Midbrain (tissue), 1 donor: ENCODE data around the gene PTPN18.

ENCODE experiments used
- DNase-seq: peaks from one replicate; lab custom pipeline; 2025; lab: John Stamatoyannopoulos, UW

PTPN18 gene

DNA sequence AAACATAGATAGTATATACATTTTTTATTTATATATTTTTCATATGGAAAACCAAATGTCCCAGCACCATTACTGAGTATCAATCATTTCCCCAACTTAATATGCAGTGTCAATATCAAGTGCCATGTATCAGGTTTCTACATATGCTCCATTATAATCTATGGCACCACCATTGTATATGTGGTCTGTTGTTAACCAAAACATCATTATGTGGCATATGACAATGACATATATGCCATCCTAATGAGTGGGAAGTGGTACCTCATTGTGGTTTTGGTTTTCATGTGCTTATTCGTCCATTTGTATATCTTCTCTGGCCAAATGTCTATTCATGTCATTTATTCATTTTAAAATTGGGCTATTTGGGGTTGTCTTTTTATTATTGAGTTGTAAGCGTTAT, 9.2 kb downstream of the PTPN18 start:
- no peak for DNase-seq

GRCh38 chr2:130365963-130366362, 10.1 kb downstream of the PTPN18 start:
- DNase-seq = no peak

- DNase-seq = no peak
These were observed 10.9 kb downstream of the PTPN18 start for GRCh38 chr2:130366720-130367119.

- no peak for DNase-seq
These were observed 12.9 kb downstream of the PTPN18 start for GRCh38 chr2:130368786-130369185.

- DNase-seq = no peak
These were observed 13.6 kb downstream of the PTPN18 start for GRCh38 chr2:130369311-130369964.

GRCh38 chr2:130369965-130370341, 14.1 kb downstream of the PTPN18 start:
- DNase-seq = no peak

- DNase-seq = no peak
These were observed 14.6 kb downstream of the PTPN18 start for GRCh38 chr2:130370490-130370889.

DNA sequence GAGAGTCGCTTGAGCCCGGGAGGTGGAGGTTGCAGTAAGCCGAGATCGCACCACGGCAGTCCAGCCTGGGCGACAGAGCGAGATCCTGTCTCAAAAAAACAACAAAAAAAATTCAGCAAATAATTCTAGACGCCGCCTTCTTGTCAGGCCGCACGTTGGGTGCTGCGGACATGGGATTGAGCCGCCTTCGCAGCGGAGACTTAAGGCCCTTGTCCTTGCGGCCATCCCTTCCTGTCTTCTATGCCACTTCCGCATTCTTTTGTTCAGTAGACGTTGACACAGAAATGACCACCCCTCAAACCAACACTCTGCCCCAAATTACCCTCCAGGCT, 15.8 kb downstream of the PTPN18 start:
- DNase-seq = no peak

DNA sequence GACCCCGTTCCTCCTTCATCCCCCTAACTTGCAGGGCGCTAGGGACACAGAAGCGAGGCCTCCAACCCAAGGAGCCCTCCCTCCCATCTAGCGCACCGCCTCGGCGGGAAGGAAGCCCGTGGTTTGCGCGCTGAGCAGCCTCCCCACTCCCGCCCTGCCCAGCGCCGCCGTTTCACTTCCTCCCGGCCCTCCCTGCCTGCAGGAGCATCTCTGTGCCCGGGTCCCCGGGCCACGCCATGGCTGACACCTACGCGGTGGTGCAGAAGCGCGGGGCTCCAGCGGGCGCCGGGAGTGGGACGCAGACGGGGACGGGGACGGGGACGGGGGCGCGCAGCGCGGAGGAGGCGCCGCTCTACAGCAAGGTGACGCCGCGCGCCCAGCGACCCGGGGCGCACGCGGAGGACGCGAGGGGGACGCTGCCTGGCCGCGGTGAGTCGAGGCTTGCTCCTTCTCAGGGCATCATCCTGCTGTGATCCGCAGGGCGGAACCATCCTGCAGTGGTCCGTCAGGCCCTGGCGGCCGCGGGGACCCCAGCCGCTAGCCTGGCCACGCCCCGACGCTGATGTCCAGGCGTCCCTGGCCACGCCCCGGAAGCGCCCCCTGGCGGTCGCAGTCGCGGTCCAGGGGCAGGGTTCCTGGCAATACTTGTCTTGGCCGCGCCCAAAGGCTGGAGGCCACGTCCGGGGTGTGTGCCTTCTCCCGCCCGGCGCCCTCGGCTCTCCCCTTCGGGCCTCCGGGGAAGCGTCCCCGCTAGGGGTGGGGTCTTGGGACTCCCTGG, 16.4 kb downstream of the PTPN18 start:
- DNase-seq = peak; percentile 87

DNA sequence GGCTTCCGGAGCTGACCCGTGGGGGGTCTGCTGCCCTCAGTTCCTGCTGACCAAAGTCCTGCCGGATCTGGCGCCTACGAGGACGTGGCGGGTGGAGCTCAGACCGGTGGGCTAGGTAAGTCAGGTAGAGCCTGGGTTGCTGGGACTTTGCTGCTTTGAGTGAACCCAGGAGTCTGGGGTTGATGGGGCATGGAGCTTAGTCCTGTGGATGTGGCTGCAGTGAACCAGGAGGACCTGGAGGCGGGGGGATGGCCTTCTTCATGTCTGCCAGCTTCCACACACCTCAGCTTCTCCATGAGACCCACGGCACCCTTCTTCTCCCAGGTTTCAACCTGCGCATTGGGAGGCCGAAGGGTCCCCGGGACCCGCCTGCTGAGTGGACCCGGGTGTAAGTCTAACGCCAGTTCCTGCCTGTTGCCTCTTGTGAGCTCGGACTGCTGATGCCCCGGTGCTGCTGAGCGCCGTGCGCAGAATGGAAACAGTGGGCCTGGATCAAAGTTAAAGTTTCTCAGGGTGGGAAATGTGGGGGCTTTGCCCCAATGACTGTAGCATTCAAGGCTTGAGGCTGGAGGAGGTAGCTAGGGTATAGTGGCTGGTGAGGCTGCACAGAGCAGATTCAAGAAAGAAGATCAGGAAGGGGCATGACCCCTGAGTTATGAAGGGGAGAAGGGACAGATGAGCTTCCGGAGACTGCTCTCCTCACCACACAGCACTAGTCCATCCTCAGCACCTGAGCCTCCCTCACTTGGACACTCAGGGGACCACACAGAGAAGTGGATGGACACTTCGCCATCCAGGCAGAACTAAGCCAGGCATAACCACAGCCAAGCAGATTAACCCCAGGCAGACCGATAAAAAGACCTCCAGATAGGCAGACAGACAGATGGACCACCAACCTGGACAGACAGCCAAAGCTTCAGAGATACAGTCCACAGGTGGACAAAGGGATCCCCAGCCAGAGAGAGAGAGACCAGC, 17.3 kb downstream of the PTPN18 start:
- DNase-seq = no peak

GRCh38 chr2:130373808-130374365, 18.0 kb downstream of the PTPN18 start:
- no peak for DNase-seq

DNA sequence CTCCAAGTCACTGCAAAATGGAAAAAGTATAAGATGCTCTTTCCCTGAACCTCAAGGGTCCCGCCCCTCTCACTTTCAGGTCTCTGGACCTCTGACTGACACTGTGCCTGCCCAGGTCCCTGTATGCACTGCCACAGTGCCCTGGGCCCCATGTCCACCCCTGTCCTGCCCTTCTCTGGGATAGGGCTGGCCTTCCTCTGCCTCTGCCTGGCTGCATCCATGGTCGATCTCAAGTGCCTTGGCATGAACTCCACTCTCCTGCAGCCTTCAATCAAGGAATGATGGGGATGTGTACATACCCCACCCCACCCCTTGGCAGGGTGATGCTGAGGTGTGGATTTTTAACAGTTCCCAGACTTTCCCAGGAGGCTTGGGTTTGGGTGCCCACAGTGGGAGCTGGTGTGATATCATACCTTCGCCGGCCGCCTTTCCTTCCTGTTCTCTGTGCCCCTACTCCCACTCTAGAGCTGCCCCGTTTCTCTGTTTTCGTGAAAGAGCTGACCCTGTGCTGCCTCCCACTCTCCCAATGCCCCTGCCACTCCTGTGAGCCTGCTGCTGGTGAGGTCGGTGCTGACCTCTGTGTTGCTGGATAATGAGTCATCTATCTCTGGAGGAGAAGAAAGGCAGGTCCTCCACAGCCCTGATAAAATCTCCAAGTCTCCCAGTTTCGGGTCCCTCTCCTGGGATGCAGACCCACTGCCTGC, 18.9 kb downstream of the PTPN18 start:
- DNase-seq = no peak

GRCh38 chr2:130375291-130376266, 19.7 kb downstream of the PTPN18 start:
- DNase-seq = no peak

DNA sequence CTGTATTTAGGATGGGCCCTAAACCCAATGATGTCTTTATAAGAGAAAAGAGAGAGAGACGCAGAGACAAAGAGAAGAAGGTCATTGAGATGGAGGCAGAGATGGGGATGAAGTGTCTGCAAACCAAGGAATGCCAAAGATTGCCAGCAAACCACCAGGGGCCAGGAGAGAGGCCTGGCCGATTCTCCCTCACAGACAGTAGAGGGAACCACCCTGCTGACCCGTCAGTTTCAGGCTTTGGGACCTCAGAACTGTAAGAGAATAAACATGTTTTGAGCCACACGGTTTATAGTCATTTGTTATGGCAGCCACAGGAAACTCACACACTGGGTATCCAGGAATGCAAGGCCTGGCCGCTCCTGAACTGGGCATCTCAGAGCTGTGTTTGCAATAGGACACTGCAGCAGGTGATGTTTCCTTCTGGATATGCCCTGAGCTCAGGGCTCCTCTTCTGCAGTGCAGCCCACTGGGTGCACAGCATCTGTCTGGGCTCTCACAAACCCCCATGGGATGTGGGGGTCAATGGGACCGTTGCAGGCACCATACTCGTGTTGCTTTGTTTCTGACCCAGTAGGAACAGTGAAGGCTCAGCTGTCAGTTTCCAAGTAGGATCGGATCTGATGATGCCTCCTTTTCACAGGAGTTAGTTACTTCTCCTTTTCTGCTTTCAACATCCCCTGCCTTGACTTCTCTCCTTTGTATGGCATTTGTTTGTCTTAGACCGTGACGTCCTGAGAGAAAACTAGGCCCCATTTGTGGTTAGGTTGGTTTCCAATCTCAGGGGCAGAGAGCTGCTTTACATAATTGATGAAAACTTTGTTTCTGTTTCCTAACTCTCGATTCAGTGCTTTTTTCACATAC, 20.8 kb downstream of the PTPN18 start:
- DNase-seq = no peak

GRCh38 chr2:130377491-130377890, 21.6 kb downstream of the PTPN18 start:
- DNase-seq = no peak

DNA sequence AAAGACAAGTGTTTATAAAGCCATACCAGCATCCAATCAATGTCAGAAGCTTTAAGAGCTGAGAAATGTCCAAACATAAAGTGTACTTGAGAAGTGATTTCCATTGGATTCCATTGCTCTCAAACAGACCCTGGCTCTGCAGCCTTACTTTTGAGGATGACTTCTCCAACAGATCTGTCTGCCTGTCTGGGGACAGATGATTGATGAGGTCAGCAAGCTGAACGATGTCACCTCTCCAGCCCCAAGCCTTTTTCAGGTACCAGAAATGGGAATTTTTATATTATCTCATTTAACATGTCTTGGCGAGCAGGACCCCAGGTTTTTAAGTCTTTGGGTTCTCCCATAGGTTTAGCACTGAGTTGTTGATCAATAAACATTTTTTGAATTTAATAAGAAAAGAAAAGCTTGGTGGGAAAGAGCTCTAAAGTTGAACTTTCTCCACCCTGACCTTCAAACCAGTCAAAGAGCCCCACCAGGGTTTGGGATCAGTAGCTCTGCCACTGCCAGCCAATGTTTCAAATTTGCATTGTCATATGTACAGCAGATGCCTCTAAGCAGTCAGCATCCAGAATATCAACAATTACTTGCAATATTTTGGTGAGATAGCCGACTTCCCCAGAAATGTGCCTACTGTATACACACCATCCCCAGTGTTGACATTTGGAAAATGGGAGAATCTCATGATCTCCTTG, 22.5 kb downstream of the PTPN18 start:
- DNase-seq = no peak

GRCh38 chr2:130378898-130379214, 23.0 kb downstream of the PTPN18 start:
- no peak for DNase-seq

DNA sequence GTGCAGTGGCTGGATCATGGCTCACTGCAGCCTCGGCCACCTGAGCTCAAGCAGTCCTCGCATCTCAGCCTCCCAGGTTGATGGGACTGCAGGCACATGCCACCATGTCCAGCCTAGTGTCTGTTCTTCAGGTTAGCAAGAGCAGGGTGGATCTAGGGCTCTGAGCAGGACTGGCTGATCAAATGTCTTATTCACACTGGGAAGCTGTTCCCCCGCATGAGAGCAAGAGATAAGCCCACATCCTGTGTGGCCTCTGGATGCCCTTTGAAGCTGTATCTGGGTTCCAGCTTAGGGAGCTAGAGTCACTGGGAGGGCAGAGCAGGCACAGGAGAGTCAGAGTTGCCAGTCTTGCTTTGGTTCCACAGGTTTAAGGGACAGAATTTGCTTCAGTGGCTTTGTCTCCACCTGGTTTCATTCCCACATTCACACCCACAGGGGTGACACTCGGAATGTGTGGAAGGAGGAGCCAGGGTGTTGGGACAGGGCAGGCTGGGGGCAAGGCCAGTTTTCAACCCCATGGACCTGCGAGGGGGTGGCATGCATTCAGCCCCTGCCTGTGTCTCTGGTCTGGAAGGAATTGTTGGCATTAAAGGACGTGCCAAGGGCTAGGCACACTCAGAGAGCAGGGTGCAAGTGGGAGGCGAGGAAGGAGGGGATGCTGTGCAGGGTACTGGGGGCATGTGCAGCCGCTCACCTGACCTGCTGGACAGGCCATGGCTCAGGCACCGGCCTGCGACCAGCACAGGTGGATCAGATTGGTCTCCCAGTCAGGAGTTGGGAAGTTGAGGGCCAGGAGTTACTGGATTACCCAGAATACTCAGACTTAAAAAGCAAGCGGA, 24.5 kb downstream of the PTPN18 start:
- DNase-seq = no peak
